Measurements from ENCODE around the gene GPR65. TPM values are rescaled to one million over a fixed set of nuclear protein-coding genes. Genes with fewer than 3 reads are reported as not detected.
"Not testable (repeated sequence)": the region's sequence is repeated elsewhere in the genome, so short reads cannot be mapped to it uniquely, and the experiment has no call there.

GPR65 gene
- total RNA-seq, 4 donors from 2014 or later, result 0.44 to 1.3 (median 0.70) TPM

GRCh38 chr14:88017535-88017934 is 12.6 kb downstream of the GPR65 start:
- TF ChIP-seq POLR2A (IDR thresholded peaks at IDR 0.05), result no peak
- no peak for TF ChIP-seq CTCF (IDR thresholded peaks at IDR 0.05)
- H3K9me3 ChIP-seq, result no peaks in the 10 kb centered on the region
- no peak overlapping the region for H3K4me3 ChIP-seq (replicated peaks in 1 of 3)
- H3K36me3 ChIP-seq, result no peaks in the 10 kb centered on the region
- no peaks in the 10 kb centered on the region for H3K27me3 ChIP-seq
- no peak overlapping the region for H3K27ac ChIP-seq
- whole genome bisulfite sequencing, 2 donors, result 87 to 88% methylated on average over 2 of the region's 2 CpGs
- no peak for DNase-seq
- no peaks in the 10 kb centered on the region for H3K4me1 ChIP-seq
- intact Hi-C loops (cut with DNase I), result no loop called here

- Histone ChIP-seq H3K27ac (no peak overlapping the region), H3K9me3 (no peaks in the 10 kb centered on the region), H3K36me3 (no peaks in the 10 kb centered on the region), H3K4me3 (replicated peaks in 1 of 3) (no peak overlapping the region), H3K27me3 (no peaks in the 10 kb centered on the region), H3K4me1 (no peaks in the 10 kb centered on the region)
- TF ChIP-seq CTCF (IDR thresholded peaks at IDR 0.05) (no peak), POLR2A (IDR thresholded peaks at IDR 0.05) (no peak)
- DNase-seq, result no peak
- 64 to 65% methylated on average over 3 of the region's 3 CpGs for WGBS, 2 donors
- intact Hi-C loops (cut with DNase I), result loop anchor here (10.0 kb wide), 1 partner anchor 141 kb away; no protein-coding TSS in a partner anchor
Observed at GRCh38 chr14:88023658-88024187, 18.8 kb downstream of the GPR65 start.

- not testable (repeated sequence) for H3K4me1 ChIP-seq; DNase-seq; H3K27me3 ChIP-seq; H3K9me3 ChIP-seq; H3K36me3 ChIP-seq; H3K27ac ChIP-seq; H3K4me3 ChIP-seq (replicated peaks in 1 of 3)
- WGBS, 2 donors, result 62 to 63% methylated on average over 11 of the region's 11 CpGs
- intact Hi-C loops (cut with DNase I), result loop anchor here (10.0 kb wide), 1 partner anchor 140 kb away; no protein-coding TSS in a partner anchor
Observed at GRCh38 chr14:88024252-88025086, 19.5 kb downstream of the GPR65 start.

GRCh38 chr14:88025313-88025712 is 20.4 kb downstream of the GPR65 start:
- DNase-seq, result no peak
- Histone ChIP-seq H3K4me1 (no peaks in the 10 kb centered on the region), H3K27me3 (no peaks in the 10 kb centered on the region), H3K36me3 (no peaks in the 10 kb centered on the region), H3K4me3 (replicated peaks in 1 of 3) (no peak overlapping the region), H3K27ac (no peak overlapping the region), H3K9me3 (no peaks in the 10 kb centered on the region)
- TF ChIP-seq POLR2A (IDR thresholded peaks at IDR 0.05) (no peak), CTCF (IDR thresholded peaks at IDR 0.05) (no peak)
- intact Hi-C loops (cut with DNase I), result loop anchor here (10.0 kb wide), 1 partner anchor 139 kb away; no protein-coding TSS in a partner anchor
- 59 to 66% methylated on average over 3 of the region's 3 CpGs for WGBS, 2 donors

GRCh38 chr14:88026890-88027289 is 22.0 kb downstream of the GPR65 start:
- Histone ChIP-seq H3K4me1 (no peaks in the 10 kb centered on the region), H3K27me3 (no peaks in the 10 kb centered on the region), H3K36me3 (no peaks in the 10 kb centered on the region), H3K27ac (no peak overlapping the region), H3K9me3 (no peaks in the 10 kb centered on the region), H3K4me3 (replicated peaks in 1 of 3) (no peak overlapping the region)
- no peak for TF ChIP-seq POLR2A (IDR thresholded peaks at IDR 0.05)
- TF ChIP-seq CTCF (IDR thresholded peaks at IDR 0.05), result no peak
- DNase-seq, result no peak
- intact Hi-C loops (cut with DNase I), result loop anchor here (10.0 kb wide), 1 partner anchor 138 kb away; no protein-coding TSS in a partner anchor
- 21 to 24% methylated on average over 2 of the region's 2 CpGs for WGBS, 2 donors

Measured in thyroid gland (tissue), 4 donors.